ENCODE data around the gene MAFG. TPM values are rescaled to one million over a fixed set of nuclear protein-coding genes. Genes with fewer than 3 reads are reported as not detected.

MAFG gene
- total and polyA plus RNA-seq, 9 of the 15 experiments (the other 6 are each of a cell fraction or from before 2014, with no cell fraction given) = 1.1 to 58.1 (median 24.9) TPM

GRCh38 chr17:81911277-81911961 is 16.1 kb downstream of the MAFG start, which contains the start of gene PCYT2 (continued):
- TF ChIP-seq IRF9 (tag; IDR thresholded peaks at IDR 0.05) (no peak), PML (IDR thresholded peaks at IDR 0.05; ENCODE audit: low read length) (no peak), HMG20A (CRISPR knock-in tag; conservative IDR thresholded peaks at IDR 0.05) (no peak), MAZ (CRISPR knock-in tag; conservative IDR thresholded peaks at IDR 0.05 in 1 of 2, IDR thresholded peaks at IDR 0.05 in 1 of 2) (peak in 1 of 2 experiments; percentile 50; a peak in 1 of 4 replicates), NRF1 (conservative IDR thresholded peaks at IDR 0.05 in 1 of 2, IDR thresholded peaks at IDR 0.05 in 1 of 2) (no peak), HINFP (tag; conservative IDR thresholded peaks at IDR 0.05; ENCODE audit: low read depth) (no peak), HNRNPK (IDR thresholded peaks at IDR 0.05; ENCODE audit: low read depth, low read length, poor library complexity, severe bottlenecking) (no peak), YY1 (IDR thresholded peaks at IDR 0.05; ENCODE audit: borderline replicate concordance in 1 of 3, control insufficient read depth in 1 of 3, extremely low read depth in 1 of 3, insufficient read depth in 3 of 3, insufficient read length in 1 of 3, insufficient replicate concordance in 2 of 3, low read depth in 1 of 3, low read length in 2 of 3) (peak in 2 of 3 experiments; percentile 11 to 50), C11orf30 (IDR thresholded peaks at IDR 0.05; ENCODE audit: low read depth) (no peak), YBX1 (IDR thresholded peaks at IDR 0.05) (no peak), ZSCAN29 (IDR thresholded peaks at IDR 0.05) (no peak), HSF4 (CRISPR knock-in tag; IDR thresholded peaks at IDR 0.05; ENCODE audit: borderline replicate concordance) (no peak), ZNF347 (CRISPR knock-in tag; IDR thresholded peaks at IDR 0.05; ENCODE audit: low read depth) (no peak), SRSF1 (IDR thresholded peaks at IDR 0.05; ENCODE audit: low read depth, low read length) (no peak), ZNF707 (CRISPR knock-in tag; conservative IDR thresholded peaks at IDR 0.05) (no peak), ZBED1 (IDR thresholded peaks at IDR 0.05) (peak; percentile 51; the same call in 1 of the 2 replicates), CCNT2 (IDR thresholded peaks at IDR 0.05; ENCODE audit: borderline replicate concordance, extremely low read depth, insufficient read length, low read depth, low read length) (no peak), BRD9 (IDR thresholded peaks at IDR 0.05; ENCODE audit: low read depth, partially characterized antibody) (no peak), POLR2AphosphoS2 (IDR thresholded peaks at IDR 0.05; ENCODE audit: low read length) (peak; percentile 90), GTF2E2 (tag; IDR thresholded peaks at IDR 0.05) (no peak), U2AF2 (optimal IDR thresholded peaks at IDR 0.05; ENCODE audit: low read depth, low read length) (no peak), ZNF354B (CRISPR knock-in tag; IDR thresholded peaks at IDR 0.05) (no peak), HDGF (IDR thresholded peaks at IDR 0.05) (no peak)
- TF ChIP-seq, protein P1, sequence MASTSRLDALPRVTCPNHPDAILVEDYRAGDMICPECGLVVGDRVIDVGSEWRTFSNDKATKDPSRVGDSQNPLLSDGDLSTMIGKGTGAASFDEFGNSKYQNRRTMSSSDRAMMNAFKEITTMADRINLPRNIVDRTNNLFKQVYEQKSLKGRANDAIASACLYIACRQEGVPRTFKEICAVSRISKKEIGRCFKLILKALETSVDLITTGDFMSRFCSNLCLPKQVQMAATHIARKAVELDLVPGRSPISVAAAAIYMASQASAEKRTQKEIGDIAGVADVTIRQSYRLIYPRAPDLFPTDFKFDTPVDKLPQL (IDR thresholded peaks at IDR 0.05; ENCODE audit: extremely low read depth, insufficient read length) = no peak
- TF ChIP-seq, protein P2, sequence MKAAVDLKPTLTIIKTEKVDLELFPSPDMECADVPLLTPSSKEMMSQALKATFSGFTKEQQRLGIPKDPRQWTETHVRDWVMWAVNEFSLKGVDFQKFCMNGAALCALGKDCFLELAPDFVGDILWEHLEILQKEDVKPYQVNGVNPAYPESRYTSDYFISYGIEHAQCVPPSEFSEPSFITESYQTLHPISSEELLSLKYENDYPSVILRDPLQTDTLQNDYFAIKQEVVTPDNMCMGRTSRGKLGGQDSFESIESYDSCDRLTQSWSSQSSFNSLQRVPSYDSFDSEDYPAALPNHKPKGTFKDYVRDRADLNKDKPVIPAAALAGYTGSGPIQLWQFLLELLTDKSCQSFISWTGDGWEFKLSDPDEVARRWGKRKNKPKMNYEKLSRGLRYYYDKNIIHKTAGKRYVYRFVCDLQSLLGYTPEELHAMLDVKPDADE (conservative IDR thresholded peaks at IDR 0.05; ENCODE audit: control insufficient read depth, low read depth, low read length) = peak; percentile 38; the same call in 1 of the 2 replicates
